GM18505 (cell line): ENCODE measurements around the gene ANKRD34C.
"Not testable (repeated sequence)": the region's sequence is repeated elsewhere in the genome, so short reads cannot be mapped to it uniquely, and the experiment has no call there.

Experiments
- ATAC-seq: cut with Tn5 transposase; IDR thresholded peaks from one replicate; pipeline ENCODE4 v1.9.1; 2021; ENCODE audit not compliant: unreplicated experiment
- POLR2A ChIP-seq: IDR thresholded peaks from 4 replicates; pipeline ENCODE4 v1.6.1; 2011; ENCODE audit warnings: borderline replicate concordance; ENCODE audit not compliant: insufficient read depth, insufficient read length; ENCODE audit errors: extremely low read depth

ANKRD34C gene

GRCh38 chr15:79294075-79294474 lies 11.6 kb downstream of the ANKRD34C start:
- TF ChIP-seq POLR2A, result no peak
- no peak for ATAC-seq

GRCh38 chr15:79296583-79296982 lies 14.1 kb downstream of the ANKRD34C start:
- ATAC-seq, result no peak
- TF ChIP-seq POLR2A, result no peak

GRCh38 chr15:79299126-79299840 lies 16.8 kb downstream of the ANKRD34C start:
- ATAC-seq, result no peak
- no peak for TF ChIP-seq POLR2A

- no peak for ATAC-seq
- TF ChIP-seq POLR2A, result no peak
These were observed 17.3 kb downstream of the ANKRD34C start for GRCh38 chr15:79299841-79300235.

GRCh38 chr15:79307251-79307650 lies 24.7 kb downstream of the ANKRD34C start:
- ATAC-seq, result no peak
- TF ChIP-seq POLR2A, result no peak

- TF ChIP-seq POLR2A, result no peak
- no peak for ATAC-seq
These were observed 26.4 kb downstream of the ANKRD34C start for GRCh38 chr15:79308874-79309273.

- ATAC-seq, result peak; percentile 34
- TF ChIP-seq POLR2A, result no peak
These were observed 28.1 kb downstream of the ANKRD34C start for GRCh38 chr15:79310612-79310984.

GRCh38 chr15:79310985-79311900 lies 28.7 kb downstream of the ANKRD34C start, which contains the start of gene TMED3:
TMED3 (plus strand) TSS chr15:79311112; CDS start chr15:79311250, 138 bp downstream.
- ATAC-seq, result peak; percentile 84
- TF ChIP-seq POLR2A, result peak; percentile 76

GRCh38 chr15:79311901-79312553 lies 29.5 kb downstream of the ANKRD34C start:
- TF ChIP-seq POLR2A, result no peak
- no peak for ATAC-seq

- no peak for ATAC-seq
- TF ChIP-seq POLR2A, result no peak
These were observed 31.7 kb downstream of the ANKRD34C start for GRCh38 chr15:79314186-79314585.

GRCh38 chr15:79314811-79315210 lies 32.3 kb downstream of the ANKRD34C start:
- TF ChIP-seq POLR2A, result no peak

GRCh38 chr15:79315623-79316328 lies 33.3 kb downstream of the ANKRD34C start:
- no peak for ATAC-seq
- TF ChIP-seq POLR2A, result no peak

More at GRCh38 chr15:79314811-79315210, 32.3 kb downstream of the ANKRD34C start:
- ATAC-seq, result no peak

- TF ChIP-seq POLR2A, result no peak
- no peak for ATAC-seq
These were observed 34.3 kb downstream of the ANKRD34C start for GRCh38 chr15:79316864-79317263.

GRCh38 chr15:79319973-79320372 lies 37.5 kb downstream of the ANKRD34C start:
- ATAC-seq, result not testable (repeated sequence)
